HUES6 (cell line): Measurements from ENCODE around the gene ADGRD1.

Source experiments
- H3K27ac ChIP-seq: 2 replicates; pipeline ENCODE4 v1.7.0; 2013; ENCODE audit warnings: low read depth, mild to moderate bottlenecking, low read length, inconsistent platforms
- H3K27me3 ChIP-seq: 2 replicates; pipeline ENCODE4 v1.6.1; 2013; ENCODE audit warnings: low read length; ENCODE audit not compliant: control insufficient read depth, insufficient read depth
- H3K36me3 ChIP-seq: 2 replicates; pipeline ENCODE4 v1.6.1; 2013; ENCODE audit warnings: low read length; ENCODE audit not compliant: control insufficient read depth, insufficient read depth
- H3K4me1 ChIP-seq: 2 replicates; pipeline ENCODE4 v1.6.1; 2013; ENCODE audit warnings: low read length; ENCODE audit not compliant: control insufficient read depth, insufficient read depth
- H3K4me3 ChIP-seq: 2 replicates; pipeline ENCODE4 v1.5.1; 2013; ENCODE audit warnings: low read depth, low read length
- H3K9ac ChIP-seq: one replicate; pipeline ENCODE4 v1.6.1; 2013; ENCODE audit warnings: mild to moderate bottlenecking, low read length
- H3K9me3 ChIP-seq: 2 replicates; pipeline ENCODE4 v1.6.1; 2013; ENCODE audit warnings: low read depth, low read length; ENCODE audit not compliant: control insufficient read depth, insufficient read depth

Gene ADGRD1

DNA sequence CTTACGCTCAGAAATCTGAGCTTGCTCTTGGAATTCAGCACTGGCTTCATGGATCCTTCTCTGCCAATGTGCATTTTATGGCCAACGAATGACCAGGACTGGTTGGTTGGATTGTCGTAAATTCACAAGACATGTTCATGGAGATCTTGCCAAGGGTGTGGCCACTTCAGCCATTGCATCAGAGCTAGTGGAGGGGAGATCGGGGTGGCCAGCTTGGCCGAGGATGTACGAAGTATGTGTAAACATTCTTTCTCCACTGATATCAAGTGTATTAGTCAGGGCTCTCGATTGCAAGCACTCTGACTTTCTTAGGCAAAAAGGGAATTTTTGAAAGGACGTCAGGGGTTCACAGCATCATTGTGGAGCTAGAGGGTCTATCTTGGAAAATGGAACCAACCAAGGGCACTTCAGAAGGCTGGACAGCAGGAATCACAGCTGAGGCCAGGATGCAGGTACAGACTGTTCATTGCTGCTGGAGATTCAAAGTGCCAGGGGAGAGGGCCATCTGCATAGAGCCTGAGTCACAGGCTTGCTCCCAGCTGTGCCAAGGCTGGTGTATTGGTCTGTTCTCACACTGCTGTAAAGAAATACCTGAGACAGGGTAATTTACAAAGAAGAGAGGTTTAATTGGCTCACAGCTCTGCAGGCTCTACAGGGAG lies 32.9 kb upstream of the ADGRD1 start:
- H3K4me3 ChIP-seq, result no peak overlapping the region
- H3K9ac ChIP-seq, result no peak overlapping the region
- no peaks in the 10 kb centered on the region for H3K36me3 ChIP-seq

DNA sequence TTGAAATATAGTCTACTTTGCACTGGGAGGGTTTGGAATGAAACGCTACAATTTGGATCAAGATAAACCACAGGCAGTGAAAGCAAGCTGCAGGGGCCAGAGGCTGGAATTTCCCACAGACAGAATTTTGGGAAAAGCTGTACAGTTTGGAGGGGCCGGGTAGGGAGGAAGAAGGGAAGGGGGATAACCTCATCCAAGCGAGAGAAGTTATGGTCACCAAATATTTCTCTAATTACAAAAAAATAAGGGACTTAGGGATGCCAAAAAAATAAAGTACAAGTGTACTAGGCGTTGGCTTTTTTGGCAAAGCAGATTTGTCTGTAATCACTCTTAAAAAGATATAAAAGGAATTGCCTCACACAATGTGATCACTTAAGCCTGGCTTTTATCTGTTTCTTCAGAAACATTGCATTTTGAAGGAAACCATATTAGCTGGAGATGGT lies 31.2 kb upstream of the ADGRD1 start:
- Histone ChIP-seq H3K27ac (no peak overlapping the region), H3K27me3 (peaks cover 4% of the 10 kb centered on the region; the same call in 1 of the 2 replicates), H3K36me3 (no peaks in the 10 kb centered on the region), H3K9me3 (peaks cover 4% of the 10 kb centered on the region), H3K9ac (no peak overlapping the region), H3K4me1 (no peaks in the 10 kb centered on the region), H3K4me3 (no peak overlapping the region)

More for the DNA sequence above, 32.9 kb upstream of the ADGRD1 start:
- H3K4me1 ChIP-seq, result 0 out of 2 replicates have a peak, but pooled peaks cover 5% of the 10 kb centered on the region
- peaks cover 4% of the 10 kb centered on the region for H3K9me3 ChIP-seq
- no peak overlapping the region for H3K27ac ChIP-seq
- peaks cover 17% of the 10 kb centered on the region for H3K27me3 ChIP-seq

DNA sequence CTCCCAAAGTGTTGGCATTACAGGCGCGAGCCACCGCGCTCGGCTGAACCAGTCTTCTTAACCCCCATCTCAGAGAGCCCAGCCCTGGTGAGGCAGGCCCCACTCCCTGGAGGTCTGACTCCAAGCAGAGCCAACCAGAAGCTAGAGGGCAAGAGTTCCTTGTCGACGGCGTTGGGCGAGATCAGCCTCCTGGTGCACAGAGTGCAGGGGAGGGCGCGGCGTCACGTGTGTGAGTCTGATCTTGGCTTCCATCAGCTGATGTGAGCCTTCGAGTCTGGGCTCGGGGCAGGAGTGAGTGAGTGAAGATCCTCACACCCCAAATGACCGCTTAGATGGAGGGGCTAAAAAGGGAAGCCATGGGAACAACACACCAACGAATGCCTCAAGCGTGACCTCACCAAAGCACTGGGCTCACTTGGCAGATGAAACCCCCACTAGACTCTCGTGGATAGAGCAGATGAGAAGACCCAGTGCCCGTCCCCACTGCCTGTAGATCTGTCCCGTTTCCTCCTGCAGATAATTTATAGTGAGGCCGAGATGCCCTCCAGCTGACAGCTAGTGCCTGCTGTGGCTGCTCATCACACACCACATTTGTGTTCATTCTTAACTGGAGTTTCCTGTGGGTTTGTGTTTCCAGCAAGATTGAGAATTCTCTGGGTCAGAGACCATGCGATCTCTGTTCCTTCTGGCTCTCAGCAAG lies 28.6 kb upstream of the ADGRD1 start:
- H3K9ac ChIP-seq, result no peak overlapping the region

DNA sequence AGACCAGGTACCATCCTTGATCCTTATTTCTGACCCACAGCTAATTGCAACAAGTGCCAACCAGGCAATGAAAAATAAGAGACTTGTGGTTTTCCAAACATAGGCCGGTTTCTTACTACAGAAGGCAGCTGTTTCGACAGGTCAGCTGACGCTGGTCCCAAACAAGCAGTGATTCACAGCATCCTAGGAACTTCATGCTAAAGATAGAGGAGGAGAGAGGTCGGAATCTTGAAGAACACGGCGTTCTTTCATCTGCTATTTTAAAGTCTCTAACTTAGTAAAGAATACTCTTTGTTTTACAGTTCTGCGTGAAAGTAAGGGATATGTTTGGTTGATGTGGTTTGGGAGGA lies 28.1 kb upstream of the ADGRD1 start:
- H3K27me3 ChIP-seq, result 0 out of 2 replicates have a peak, but pooled peaks cover 6% of the 10 kb centered on the region
- no peak overlapping the region for H3K9ac ChIP-seq
- no peak overlapping the region for H3K27ac ChIP-seq
- no peaks in the 10 kb centered on the region for H3K36me3 ChIP-seq
- H3K4me3 ChIP-seq, result no peak overlapping the region
- H3K9me3 ChIP-seq, result peaks cover 4% of the 10 kb centered on the region
- no peaks in the 10 kb centered on the region for H3K4me1 ChIP-seq

More for the DNA sequence above, 28.6 kb upstream of the ADGRD1 start:
- no peak overlapping the region for H3K27ac ChIP-seq
- no peaks in the 10 kb centered on the region for H3K4me1 ChIP-seq
- no peaks in the 10 kb centered on the region for H3K36me3 ChIP-seq
- peaks cover 4% of the 10 kb centered on the region for H3K9me3 ChIP-seq
- peaks cover 3% of the 10 kb centered on the region; the same call in 1 of the 2 replicates for H3K27me3 ChIP-seq
- no peak overlapping the region for H3K4me3 ChIP-seq

- H3K4me1 ChIP-seq, result no peaks in the 10 kb centered on the region
- no peak overlapping the region for H3K4me3 ChIP-seq
- H3K9me3 ChIP-seq, result no peaks in the 10 kb centered on the region
- 0 out of 2 replicates have a peak, but pooled peaks cover 6% of the 10 kb centered on the region for H3K27me3 ChIP-seq
- no peak overlapping the region for H3K9ac ChIP-seq
- H3K36me3 ChIP-seq, result no peaks in the 10 kb centered on the region
- no peak overlapping the region for H3K27ac ChIP-seq
Measured at GRCh38 chr12:130929363-130929762, 24.3 kb upstream of the ADGRD1 start.

GRCh38 chr12:130932061-130932930 lies 21.4 kb upstream of the ADGRD1 start:
- Histone ChIP-seq H3K9ac (no peak overlapping the region), H3K4me3 (no peak overlapping the region), H3K4me1 (no peaks in the 10 kb centered on the region), H3K9me3 (peaks cover 3% of the 10 kb centered on the region; the same call in 1 of the 2 replicates), H3K27ac (no peak overlapping the region), H3K36me3 (no peaks in the 10 kb centered on the region), H3K27me3 (0 out of 2 replicates have a peak, but pooled peaks cover 6% of the 10 kb centered on the region)

- H3K4me1 ChIP-seq, result no peaks in the 10 kb centered on the region
- peaks cover 3% of the 10 kb centered on the region; the same call in 1 of the 2 replicates for H3K9me3 ChIP-seq
- H3K4me3 ChIP-seq, result no peak overlapping the region
- 0 out of 2 replicates have a peak, but pooled peaks cover 6% of the 10 kb centered on the region for H3K27me3 ChIP-seq
- H3K36me3 ChIP-seq, result no peaks in the 10 kb centered on the region
- no peak overlapping the region for H3K9ac ChIP-seq
- H3K27ac ChIP-seq, result no peak overlapping the region
Measured at GRCh38 chr12:130933269-130933995, 20.3 kb upstream of the ADGRD1 start.

- Histone ChIP-seq H3K4me1 (no peaks in the 10 kb centered on the region), H3K4me3 (no peak overlapping the region), H3K27me3 (0 out of 2 replicates have a peak, but pooled peaks cover 6% of the 10 kb centered on the region), H3K36me3 (no peaks in the 10 kb centered on the region), H3K9me3 (peaks cover 3% of the 10 kb centered on the region; the same call in 1 of the 2 replicates), H3K9ac (no peak overlapping the region), H3K27ac (no peak overlapping the region)
Measured at GRCh38 chr12:130934753-130935152, 19.0 kb upstream of the ADGRD1 start.

- H3K27ac ChIP-seq, result no peak overlapping the region
- no peaks in the 10 kb centered on the region for H3K4me1 ChIP-seq
- H3K9ac ChIP-seq, result no peak overlapping the region
- peaks cover 7% of the 10 kb centered on the region for H3K9me3 ChIP-seq
- H3K27me3 ChIP-seq, result no peaks in the 10 kb centered on the region
- H3K36me3 ChIP-seq, result no peaks in the 10 kb centered on the region
- H3K4me3 ChIP-seq, result no peak overlapping the region
Measured at GRCh38 chr12:130936561-130936960, 17.1 kb upstream of the ADGRD1 start.

- Histone ChIP-seq H3K27me3 (no peaks in the 10 kb centered on the region), H3K4me3 (no peak overlapping the region), H3K27ac (no peak overlapping the region), H3K4me1 (no peaks in the 10 kb centered on the region), H3K9me3 (peaks cover 7% of the 10 kb centered on the region), H3K36me3 (no peaks in the 10 kb centered on the region), H3K9ac (no peak overlapping the region)
Measured at GRCh38 chr12:130937063-130937462, 16.6 kb upstream of the ADGRD1 start.
